HepG2 (cell line): ENCODE measurements around the gene OPN3. TPM values are rescaled to one million over a fixed set of nuclear protein-coding genes. Genes with fewer than 3 reads are reported as not detected.

Experiments
- ARID3A ChIP-seq: IDR thresholded peaks from 2 replicates; pipeline ENCODE4 v1.6.1; 2012; ENCODE audit warnings: low read depth, low read length, improper control_type of control experiment
- CREB1 ChIP-seq, 2 experiments: fragments of 450-650 bp in 1 of 2; IDR thresholded peaks; 2 replicates each; pipeline ENCODE4 v1.6.1; 2016 to 2017; ENCODE audit warnings: control low read depth in 1 of 2, mild to moderate bottlenecking in 1 of 2, missing compliant biosample characterization in 1 of 2, missing genetic modification characterization in 1 of 2
- CTCF ChIP-seq: sonication (generic); formaldehyde crosslinking; IDR thresholded peaks from 2 replicates; pipeline ENCODE4 v1.5.0; 2020; ENCODE audit warnings: mild to moderate bottlenecking, missing genetic modification reagents, moderate library complexity
- NFAT5 ChIP-seq: sonication (generic); formaldehyde crosslinking; IDR thresholded peaks from 2 replicates; pipeline ENCODE4 v1.4.0; 2020; ENCODE audit warnings: missing genetic modification reagents
- RAD21 ChIP-seq: fragments of 450-650 bp; formaldehyde crosslinking; IDR thresholded peaks from 2 replicates; pipeline ENCODE4 v1.5.0; 2020; ENCODE audit warnings: mild to moderate bottlenecking
- RAD51 ChIP-seq: fragments of 450-650 bp; IDR thresholded peaks from 2 replicates; pipeline ENCODE4 v1.6.1; 2016; ENCODE audit warnings: borderline replicate concordance
- SUZ12 ChIP-seq: fragments of 150-350 bp; IDR thresholded peaks from 2 replicates; pipeline ENCODE4 v1.6.1; 2014; ENCODE audit warnings: low read depth, low read length
- ZFAT ChIP-seq: sonication (generic); formaldehyde crosslinking; conservative IDR thresholded peaks from 2 replicates; pipeline ENCODE4 v1.8.1; 2023; ENCODE audit warnings: missing genetic modification reagents, inconsistent platforms
- ZNF12 ChIP-seq: sonication (generic); formaldehyde crosslinking; IDR thresholded peaks from 2 replicates; pipeline ENCODE4 v1.5.0; 2020; ENCODE audit warnings: missing genetic modification reagents
- ZNF318 ChIP-seq: sonication (generic); formaldehyde crosslinking; IDR thresholded peaks from 2 replicates; pipeline ENCODE4 v1.4.0; 2020; ENCODE audit warnings: mild to moderate bottlenecking, missing genetic modification reagents
- ZZZ3 ChIP-seq: sonication (generic); formaldehyde crosslinking; IDR thresholded peaks from 2 replicates; pipeline ENCODE4 v1.4.0; 2020; ENCODE audit warnings: missing genetic modification reagents, mild to moderate bottlenecking, borderline replicate concordance
- polyA plus RNA-seq, 8 experiments: library from polyadenylated mRNA; depleted of rRNA in 3 of 8; stranded (reverse) in 7 of 8; unstranded in 1 of 8; fragments of >200 nt; fragmentation: Illumina TruSeq in 4 of 8; extraction: Trizol in 4 of 8; gene quantifications; 2 replicates each; pipeline versions ENCODE4 v1.2.1 to v1.2.3, GENCODE V29; 2011 to 2016; ENCODE audit warnings: low read depth in 4 of 8, missing spikeins in 1 of 8, mixed read lengths in 1 of 8; ENCODE audit not compliant: insufficient read depth in 1 of 8
- total RNA-seq, 5 experiments: library from RNA; depleted of rRNA; stranded (reverse); fragments of >200 nt; fragmentation: Illumina TruSeq; extraction: Trizol; gene quantifications; 2 replicates each; pipeline ENCODE4 v1.2.3, GENCODE V29; 2016; ENCODE audit warnings: low read depth in 1 of 5

Gene OPN3
- total and polyA plus RNA-seq, 2 of the 13 experiments (the other 11 are each of a cell fraction or from before 2014, with no cell fraction given) = 17.4 to 23.0 TPM

GRCh38 chr1:241611063-241611462, 29.1 kb downstream of the OPN3 start (continued):
- TF ChIP-seq ZZZ3 (CRISPR knock-in tag) (no peak), NFAT5 (CRISPR knock-in tag) (no peak), RAD21 (CRISPR knock-in tag) (peak; percentile 58), CTCF (CRISPR knock-in tag) (peak; percentile 67), CREB1 (IDR thresholded peaks at IDR 0.05) (no peak), CREB1 (CRISPR knock-in tag; IDR thresholded peaks at IDR 0.05) (0 out of 2 replicates have a peak, but pooled peaks have one; percentile 6), ARID3A (peak; percentile 45; the same call in 1 of the 2 replicates), RAD51 (no peak), ZFAT (CRISPR knock-in tag) (no peak), ZNF12 (CRISPR knock-in tag) (peak; percentile 99), ZNF318 (CRISPR knock-in tag) (no peak), SUZ12 (no peak)
